Central memory CD4-positive, alpha-beta T cell (primary cell): ENCODE measurements around the gene WASHC3.
"Not testable (repeated sequence)": the region's sequence is repeated elsewhere in the genome, so short reads cannot be mapped to it uniquely, and the experiment has no call there.

Source experiments
- DNase-seq: peaks from one replicate; pipeline ENCODE4 v3.0.0; 2022

The WASHC3 gene

DNA sequence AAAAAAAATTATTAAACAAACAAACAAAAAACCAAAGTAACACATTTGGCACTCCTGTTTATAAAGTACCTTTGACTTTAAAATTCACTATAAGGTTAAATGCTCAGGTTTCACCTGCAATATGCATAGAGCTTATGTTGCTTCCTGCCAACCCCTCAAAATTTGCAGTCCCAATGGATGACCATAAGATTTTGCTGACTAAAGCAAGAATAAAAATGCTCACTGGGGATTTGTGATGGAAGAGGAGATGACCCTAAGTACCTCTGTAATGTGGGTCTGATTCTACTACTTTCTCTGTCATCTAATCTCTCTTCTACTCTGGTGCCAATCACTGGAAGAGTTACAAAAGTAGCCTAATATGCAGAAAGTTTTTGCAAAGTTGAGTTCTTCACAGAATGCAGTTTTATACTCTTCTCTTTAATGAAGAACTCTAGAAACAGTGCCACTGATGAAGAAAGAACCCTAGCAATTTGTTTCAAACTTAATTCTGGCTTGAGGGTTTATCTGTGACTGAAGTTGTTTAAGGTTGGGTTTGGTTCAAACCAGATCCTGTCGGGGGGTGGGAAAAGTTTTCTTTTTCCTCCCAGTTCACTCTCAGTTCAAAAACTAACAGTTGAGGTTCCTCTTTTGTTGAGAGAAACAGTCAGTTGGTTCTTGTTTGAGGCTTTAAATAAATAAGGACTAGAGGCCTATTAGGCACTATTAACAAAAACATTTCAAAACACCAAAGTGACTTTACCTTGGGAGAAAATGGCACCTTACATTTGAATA, 10.9 kb downstream of the WASHC3 start:
- no peak for DNase-seq

DNA sequence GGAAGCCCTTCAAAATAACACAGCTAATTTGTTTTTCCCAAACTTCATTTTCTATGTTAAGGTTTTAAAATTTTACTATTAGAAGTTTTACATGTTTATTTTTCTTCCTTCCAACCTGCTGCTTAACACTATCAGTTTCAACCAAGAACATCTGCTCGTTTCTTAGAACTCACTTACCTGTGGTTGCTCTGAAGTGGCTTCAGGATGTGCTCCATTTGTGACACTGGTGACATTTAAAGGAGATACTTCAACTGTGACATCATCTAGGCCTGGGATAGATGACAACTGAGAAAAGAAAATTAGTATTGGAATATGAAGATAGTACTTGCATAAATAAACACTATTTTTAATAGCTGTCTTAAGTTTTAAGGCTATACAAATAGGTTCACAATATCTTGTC, 17.9 kb downstream of the WASHC3 start:
- DNase-seq = peak; percentile 34

DNA sequence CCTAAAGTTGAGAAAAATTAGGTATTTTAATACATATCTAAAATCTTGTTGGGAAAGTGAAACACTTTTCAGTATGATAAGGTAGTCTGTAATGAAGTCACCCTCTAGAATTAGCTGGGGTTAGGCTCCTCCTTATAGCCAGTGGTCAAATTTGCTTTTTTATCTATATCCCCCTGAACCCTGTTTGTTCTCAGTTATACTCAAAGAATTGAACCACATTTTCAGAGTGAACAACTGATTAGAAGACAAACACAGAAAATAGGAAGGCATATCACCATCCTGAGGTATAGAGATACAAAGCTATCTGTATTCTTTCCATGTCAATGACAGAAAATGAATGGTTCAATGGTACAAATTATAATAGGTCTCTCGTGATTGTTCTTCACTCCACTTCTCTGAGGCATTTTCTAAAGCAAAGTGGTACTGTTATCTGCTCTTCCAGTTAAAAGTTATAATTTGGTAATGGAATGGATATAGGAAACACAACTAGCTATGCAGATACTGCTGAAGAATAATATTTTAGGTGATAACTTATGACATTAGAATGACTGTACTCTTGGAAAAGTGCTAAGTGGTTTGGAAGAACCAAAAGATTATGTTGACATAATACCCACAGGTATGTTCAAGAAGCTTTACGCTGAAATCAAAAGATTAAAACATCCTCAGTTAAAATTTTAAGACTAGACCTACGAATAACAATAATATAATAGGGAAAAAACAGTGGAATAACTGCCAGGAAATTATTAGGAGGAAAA, 27.6 kb downstream of the WASHC3 start:
- no peak for DNase-seq

DNA sequence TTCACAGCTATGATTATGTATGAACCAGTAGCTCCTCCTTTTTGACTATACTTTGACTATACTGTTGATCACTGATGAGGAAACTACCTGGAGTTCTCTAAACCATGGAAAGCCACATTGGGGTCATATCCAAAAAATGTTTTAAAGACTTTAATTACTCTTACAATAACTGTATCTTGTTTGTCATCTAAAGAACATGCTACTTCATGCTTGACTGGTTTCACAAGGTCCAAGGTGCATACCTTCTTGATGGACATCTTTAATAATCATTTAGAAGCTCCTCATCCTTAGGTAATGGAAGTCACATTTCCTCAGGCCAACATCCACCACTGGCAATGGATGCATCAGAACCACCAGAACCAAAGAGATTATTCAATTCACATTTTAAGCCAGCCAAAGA, 29.9 kb downstream of the WASHC3 start:
- DNase-seq = no peak

DNA sequence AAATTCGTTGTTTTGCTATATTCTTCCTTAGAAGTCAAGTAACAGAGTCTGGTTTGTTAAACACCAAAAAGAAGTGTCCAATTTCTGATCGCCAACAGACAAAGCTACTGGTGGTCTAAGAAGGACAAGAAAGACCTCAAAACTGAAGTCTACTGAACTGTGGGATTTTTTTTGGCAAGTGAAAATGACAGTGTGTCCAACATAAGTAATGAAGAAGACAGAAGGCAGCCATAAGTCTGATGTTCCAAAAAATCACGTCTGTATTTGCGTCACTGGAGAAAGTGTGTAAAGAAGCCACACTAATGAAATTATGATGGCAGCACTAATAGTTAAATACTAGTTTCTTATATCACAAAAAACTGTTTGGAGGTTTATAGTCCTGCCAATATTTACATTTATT, 32.6 kb downstream of the WASHC3 start:
- DNase-seq = no peak

DNA sequence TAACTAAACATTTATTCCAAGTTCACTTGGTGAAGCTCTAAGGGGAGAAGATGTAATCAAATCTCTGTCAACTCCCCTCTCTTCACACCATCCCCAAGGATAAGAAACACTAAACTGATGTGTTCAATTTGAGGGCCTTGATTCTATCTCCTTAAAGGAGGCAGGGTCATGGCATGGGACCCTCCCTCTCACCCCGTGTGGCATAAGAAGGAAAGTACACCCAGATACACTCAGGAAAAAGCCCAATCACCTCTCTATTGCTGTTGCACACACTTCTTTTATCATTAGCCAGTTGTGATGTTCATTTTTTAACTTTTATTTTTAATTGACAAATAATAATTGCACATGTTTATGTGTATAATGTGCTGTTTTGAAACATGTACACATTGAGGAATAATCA, 35.1 kb downstream of the WASHC3 start:
- no peak for DNase-seq

DNA sequence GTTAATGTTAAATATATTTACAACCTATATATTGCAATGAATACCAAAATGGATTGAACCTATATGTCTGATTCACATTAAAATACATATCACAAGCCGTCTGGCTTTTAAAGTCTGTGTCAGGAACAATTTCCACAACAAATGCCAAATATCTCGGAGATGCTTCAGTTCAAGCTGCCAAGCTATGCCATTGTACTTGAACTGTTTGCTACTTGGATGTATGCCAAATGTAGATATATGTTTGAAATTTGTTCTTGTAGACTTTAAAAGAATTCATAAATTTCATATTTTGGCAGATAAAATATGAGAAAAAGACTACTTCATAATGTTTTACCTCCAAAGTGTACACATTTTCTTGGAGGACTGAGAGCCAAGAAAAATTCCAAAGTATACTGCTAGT, 37.0 kb downstream of the WASHC3 start:
- no peak for DNase-seq

DNA sequence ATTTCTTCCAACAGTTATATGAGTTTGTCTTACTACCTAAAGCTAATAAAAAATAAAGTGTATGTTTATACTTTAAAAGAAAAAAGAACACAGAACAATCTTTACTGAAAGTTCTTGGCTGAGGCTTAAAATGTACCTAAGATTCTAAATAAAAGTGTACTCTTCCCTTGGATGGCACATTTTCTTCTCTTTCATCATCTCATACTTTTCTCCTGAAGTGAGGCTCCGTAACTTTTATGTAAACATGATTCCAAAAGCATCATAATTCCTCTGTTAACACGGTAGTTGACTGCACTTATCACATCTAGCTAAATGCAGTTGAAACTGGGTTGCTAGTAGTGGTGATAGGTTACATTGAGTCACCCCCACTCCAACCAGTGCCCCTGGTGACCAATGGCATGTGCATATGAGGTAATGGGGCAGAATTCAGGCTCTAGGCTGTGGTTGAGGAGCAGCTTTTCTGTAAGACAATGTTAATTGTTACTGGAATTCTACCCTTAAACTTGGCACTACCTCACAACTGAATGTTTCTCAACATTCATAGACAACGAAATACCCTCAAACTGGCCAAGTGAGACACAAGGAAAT, 38.4 kb downstream of the WASHC3 start:
- DNase-seq = no peak

DNA sequence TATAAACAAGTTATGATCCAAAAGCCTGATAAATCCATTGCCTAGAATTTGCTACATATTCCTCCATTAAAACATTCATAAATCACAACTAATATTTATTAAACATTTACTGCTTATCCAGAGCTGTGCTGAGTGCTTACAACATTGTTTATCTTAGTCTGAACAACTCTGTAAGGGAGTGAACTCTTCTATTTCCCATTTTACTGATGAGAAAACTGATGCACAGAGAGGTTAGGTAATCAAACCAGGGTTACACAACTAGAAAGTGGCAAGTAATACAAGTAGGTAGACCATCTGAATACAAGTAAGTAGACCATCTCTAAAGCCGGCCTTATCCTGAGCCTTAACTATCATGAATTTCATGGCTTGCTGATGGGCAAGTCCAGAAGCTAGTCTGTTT, 39.5 kb downstream of the WASHC3 start:
- DNase-seq = no peak

DNA sequence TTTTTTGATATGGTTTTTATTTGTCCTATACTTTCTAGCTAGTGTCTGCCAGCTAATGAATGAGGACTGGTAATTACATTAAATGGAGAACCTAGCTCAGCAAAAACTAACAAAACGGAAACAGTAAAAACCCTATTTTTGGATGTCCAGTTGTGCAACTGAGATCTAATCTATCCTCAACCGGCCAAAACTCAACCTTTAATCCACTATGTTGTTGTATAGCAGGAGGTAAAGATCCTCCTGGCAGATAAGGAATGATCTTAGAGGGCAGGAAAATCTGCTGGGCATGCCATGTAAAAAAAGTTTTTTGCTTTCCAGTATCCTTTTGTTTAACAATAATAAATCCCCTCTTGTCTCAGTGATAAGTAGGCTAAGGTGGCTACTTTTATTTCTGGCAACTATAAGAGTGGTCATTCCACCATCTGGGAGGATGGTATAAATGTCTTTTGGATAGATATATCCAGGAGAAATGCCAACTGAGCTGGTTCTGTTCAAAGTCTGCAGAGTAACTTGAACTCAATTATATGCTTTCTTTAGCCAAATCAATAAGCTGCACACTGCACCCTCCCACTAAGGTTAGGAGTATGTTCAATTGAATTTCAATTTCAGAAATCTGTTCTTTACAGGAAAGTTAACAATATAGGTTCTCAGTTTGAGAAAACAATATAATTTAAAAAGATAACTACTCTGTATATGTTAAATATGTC, 40.1 kb downstream of the WASHC3 start:
- no peak for DNase-seq

DNA sequence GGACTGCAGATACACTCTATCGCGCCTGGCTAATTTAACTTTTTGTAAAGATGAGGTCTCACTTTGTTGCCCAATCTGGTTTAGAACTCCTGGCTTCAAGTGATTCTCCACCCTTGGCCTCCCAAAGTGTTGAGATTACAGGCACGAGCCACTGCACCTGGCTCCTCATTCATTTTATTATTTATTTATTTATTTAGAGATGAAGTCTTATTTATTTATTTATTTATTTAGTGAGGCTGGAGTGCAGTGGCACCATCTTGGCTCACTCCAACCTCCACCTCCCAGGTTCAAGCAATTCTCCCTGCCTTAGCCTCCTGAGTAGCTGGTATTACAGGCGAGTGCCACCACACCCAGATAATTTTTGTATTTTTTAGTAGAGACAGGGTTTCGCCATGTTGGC, 43.2 kb downstream of the WASHC3 start:
- DNase-seq = not testable (repeated sequence)

DNA sequence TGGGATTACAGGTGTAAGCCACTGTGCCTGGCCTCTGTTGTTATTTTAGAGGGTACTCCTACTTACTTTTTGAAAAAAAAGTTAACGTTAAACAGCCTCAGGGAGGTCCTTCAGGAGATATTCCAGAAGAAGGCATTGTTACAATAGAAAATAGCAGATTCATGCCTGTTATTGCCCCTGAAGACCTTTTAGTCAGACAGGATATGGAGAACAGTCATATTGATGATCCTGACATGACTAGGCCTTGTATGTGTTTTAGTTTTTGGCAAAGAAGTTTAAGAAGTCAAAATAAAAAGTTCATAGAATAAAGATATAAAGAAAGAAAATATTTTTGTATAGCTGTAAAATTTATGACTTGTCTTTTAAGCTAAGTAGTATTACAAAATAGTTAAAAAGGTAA, 45.3 kb downstream of the WASHC3 start:
- DNase-seq = no peak

DNA sequence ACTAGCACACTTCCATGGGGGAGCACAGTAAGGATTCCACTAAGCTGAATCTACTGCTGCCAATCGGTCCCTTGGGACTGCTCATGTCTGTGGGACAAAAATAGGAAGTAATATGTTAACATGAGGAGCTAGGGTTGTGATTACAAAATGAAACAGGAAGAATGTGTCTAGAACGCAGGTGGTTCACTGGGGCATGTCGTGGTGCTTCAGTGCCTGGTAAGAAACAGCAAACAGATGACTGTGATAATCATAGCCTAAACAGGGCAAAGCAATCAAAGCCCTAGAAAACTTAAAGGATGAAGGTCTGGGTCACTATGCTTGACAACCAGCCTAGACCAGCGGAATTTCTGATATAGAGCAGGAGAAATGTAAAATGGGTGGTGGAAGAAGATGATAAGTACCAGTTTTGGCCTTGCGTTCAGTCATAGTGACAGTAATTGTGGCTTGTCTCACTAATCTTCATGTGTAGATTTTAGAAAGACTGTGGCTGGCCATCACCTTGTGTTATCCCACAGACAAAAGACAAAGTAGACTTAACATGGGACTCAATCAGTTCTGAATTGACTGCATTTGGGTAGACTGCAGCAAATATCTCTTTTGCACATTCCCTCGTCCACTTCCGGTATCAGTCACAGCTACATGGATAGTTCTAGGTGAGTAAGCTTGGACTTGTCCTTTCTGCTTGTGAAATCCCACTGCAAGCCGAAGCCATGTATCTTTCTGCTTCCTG, 51.4 kb downstream of the WASHC3 start:
- no peak for DNase-seq

DNA sequence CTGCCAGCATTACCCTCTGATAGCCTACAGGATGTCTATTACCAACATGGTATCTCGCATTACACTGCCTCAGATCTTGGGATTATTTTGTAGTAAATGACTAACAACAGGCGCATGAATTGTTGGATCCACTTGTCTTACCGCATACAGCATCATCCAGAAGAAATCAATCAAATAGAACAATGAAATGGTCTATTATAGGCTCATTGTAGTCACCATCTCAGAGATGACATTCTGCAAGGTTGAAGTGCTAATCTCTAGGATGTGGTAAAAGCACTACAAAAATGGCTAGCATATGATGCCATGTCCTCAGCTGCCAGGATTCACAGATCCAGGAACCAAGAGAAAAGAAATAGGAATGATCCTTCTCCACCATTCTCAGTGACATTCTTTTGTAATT, 52.0 kb downstream of the WASHC3 start:
- no peak for DNase-seq

DNA sequence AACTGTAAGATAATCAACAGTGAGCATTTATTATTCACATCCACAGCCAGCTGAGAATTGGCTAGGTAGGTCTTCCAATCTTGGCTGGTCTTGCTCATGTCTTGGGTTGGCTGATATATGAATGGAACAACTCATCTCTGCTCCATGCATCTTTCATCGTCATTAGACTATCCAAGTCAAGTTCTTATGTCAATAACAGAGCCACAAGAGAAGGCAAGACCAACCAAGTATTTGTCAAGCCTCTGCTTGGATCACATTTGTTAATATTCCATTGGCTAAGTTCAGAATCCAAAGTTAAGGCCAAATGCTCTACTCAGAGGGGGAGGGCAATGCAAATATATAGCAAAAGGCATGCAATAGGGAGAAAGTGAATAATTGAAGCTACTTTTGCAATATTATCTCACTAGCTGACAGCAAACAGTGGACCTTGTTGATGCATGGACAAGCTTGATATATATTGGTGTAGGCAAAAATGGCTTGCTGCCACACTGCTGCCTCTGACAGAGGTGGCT, 53.1 kb downstream of the WASHC3 start:
- no peak for DNase-seq

DNA sequence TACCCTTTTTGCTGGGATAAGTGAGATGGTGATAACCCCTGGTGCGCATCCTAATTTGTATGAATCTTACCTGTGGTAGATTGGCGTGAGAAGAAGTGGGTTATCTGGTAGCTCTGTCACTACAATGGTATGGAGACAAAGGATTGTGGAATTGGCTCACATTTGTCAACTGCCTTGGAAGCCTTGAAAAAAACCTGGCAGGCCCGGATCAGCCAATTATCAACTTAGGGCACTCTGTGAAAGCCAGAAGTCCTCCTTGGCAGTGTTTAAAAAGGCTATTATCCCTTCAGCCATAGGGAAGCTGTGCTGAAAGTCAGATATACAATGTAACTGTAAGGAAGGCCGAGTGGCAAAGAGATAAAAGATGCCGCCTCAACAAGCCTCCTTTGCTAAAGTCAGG, 56.5 kb downstream of the WASHC3 start:
- DNase-seq = no peak

DNA sequence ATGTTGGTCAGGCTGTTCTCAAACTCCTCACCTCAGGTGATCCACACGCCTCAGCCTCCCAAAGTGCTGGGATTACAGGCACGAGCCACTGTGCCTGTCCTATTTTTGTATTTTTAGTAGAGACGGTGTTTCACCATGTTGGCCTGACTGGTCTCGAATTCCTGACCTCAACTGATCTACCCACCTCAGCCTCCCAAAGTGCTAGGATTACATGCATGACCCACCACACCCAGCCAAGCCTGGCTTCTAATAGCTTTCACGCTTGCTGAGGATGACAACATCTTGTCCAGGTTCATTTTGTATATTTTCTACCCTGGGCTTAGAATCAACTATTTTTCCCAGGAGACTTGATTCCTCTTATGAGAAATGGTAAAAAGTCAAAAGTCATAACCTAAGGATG, 64.7 kb downstream of the WASHC3 start:
- no peak for DNase-seq

DNA sequence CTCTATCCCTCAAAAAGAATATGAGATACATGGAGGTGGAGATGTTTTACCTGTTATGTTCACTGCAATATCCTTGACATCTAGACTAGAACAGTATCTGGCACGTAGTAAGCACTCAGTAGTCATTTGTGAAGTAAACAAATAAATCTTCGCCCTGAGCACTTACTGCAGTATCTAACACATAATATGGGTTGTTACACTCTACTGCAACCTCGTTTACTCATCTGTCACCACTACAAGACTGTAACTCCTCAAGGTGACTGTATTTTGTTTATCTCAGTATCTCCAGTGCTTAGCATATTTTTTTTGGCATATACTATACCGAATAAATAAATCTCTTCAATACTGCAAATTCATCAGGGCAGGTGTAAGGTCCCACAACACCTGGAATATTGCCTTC, 66.1 kb downstream of the WASHC3 start:
- no peak for DNase-seq

DNA sequence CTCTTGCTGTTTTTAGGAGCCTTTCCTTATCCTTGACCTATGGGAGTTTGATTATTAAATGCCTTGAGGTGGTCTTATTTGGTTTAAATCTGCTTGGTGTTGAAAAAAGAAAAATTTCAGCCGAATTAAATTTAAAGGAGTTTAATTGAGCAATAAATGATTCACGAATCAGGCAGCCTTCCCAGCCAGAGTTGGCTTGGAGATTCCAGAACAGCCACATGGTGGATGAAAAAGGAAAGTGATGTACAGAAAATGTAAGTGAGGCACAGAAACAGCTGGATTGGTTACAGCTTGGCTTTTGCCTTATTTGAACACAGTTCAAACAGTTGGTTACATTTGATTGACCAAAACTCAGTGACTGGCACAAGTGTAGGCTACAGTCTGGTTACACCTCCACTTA, 69.7 kb downstream of the WASHC3 start:
- DNase-seq = no peak

DNA sequence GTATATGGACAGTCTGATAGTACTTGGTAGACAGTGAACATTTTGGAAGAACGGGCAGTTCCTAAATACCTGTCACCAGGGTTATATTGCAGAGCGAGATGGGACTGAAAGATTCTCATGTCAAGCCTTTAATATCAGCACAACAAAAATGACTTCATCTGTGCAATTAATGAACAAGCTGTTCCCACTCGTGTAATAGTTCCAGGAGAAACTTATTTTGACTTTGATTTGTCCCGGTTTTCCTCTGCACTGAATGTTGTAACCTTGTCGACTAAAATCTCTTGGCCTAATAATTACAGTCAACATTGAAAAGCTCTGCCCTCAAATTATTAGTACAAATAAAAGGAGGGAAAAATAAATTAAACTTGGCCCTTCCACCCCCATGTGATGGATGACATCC, 79.5 kb downstream of the WASHC3 start:
- no peak for DNase-seq

DNA sequence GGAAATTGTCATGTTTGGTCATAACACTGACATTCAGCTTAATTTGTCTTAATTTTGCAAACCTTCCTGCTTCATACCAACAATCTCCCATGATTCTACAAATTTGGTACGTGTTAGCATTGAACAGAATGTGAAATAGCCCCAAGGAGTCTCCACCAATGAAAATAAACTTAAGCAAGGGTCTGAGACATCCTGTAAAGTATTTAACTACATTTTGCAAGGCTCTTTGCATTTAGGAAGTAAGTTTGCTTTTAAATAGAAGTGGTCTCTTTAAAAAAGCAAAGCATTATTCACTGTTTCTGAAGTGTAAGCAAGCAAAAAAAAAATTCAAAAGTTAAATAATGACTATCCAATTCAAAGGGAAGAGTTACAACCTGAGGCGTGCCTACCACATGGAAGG, 79.9 kb downstream of the WASHC3 start:
- no peak for DNase-seq

DNA sequence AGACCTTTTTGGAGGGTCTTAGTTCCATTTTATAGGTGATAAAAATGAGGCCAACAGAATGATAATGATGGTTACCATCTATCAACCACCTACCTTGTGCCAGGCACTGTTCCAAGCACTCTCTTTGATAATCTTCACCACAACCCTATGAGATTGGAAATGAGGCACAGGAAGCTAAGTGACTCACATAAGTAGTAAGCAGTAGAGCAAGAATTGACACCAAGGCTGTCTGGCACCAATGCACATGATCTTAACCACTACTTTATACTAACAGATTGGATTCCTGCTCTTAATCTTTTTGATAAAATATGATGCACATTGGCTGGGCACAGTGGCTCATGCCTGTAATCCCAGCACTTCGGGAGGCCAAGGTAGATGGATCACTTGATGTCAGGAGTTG, 93.0 kb downstream of the WASHC3 start:
- peak; percentile 13 for DNase-seq

DNA sequence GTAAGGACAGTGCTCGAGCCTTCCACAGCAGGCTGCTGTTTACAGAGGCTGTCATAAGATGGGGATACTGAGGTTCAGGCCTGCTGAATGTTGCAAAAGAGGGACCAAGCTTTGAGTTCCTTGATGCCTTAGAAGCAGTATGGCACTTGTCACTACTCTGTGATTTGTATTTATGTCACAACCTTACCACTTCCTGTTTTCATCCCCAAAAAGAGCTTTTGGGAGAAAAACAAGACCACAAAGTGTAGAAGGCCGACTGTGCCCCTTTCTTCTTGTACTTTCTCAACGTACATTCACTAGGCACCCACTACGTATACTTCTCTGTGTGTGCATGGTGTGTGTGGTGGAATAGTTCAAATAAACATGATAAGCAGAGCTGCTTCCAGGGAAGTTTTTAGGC, 94.3 kb downstream of the WASHC3 start:
- peak; percentile 35 for DNase-seq
